Measurements from ENCODE around the gene PHF1.

Gene PHF1

DNA sequence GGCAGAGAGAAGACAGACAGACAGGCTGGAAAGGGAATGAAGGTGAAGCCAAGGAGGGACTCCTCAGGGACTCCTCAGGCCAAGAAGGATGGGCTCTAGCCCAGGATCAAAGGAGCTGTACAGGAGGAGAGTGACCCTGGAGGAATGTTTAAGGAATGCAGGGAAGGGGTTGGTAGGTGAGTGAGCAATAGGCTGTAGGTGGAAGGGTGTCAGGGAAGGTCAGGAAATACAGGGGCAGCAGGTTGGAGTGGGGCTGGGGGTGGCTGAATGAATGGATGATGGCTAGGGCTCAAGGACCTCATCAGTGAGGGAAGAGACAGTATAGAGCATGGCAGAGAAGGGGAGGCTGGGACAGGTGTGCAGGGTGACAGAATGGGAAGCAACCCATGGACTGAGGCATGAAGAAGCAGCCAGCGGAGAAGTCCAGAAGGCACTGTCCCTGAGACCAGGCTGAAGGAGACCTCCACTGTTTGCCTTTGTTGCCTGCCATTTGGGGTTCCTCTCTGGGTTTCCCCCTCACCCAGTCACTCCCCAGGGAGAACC is 22.3 kb downstream of the PHF1 start:
- ChIA-PET CTCF (no interaction called here), POLR2A (no interaction called here)
- Histone ChIP-seq H3K27ac (ENCODE audit: insufficient read depth in 1 of 2, low read depth in 1 of 2, low read length in 2 of 2, poor library complexity in 1 of 2, severe bottlenecking in 2 of 2) (no peak overlapping the region), H3K27me3 (replicated peaks in 2 of 5; ENCODE audit: control insufficient read depth in 4 of 5, insufficient read depth in 5 of 5, low read length in 4 of 5) (no peaks in the 10 kb centered on the region), H3K36me3 (ENCODE audit: control insufficient read depth in 4 of 4, insufficient read depth in 4 of 4, low read length in 3 of 4) (peaks cover 5 to 31% (median 21%) of the 10 kb centered on the region in 4 experiments), H3K4me1 (ENCODE audit: control extremely low read depth in 1 of 4, control insufficient read depth in 4 of 4, insufficient read depth in 4 of 4, low read length in 3 of 4) (peaks cover 15 to 59% (median 57%) of the 10 kb centered on the region in 4 experiments), H3K9me3 (ENCODE audit: control extremely low read depth in 1 of 5, control insufficient read depth in 4 of 5, insufficient read depth in 2 of 5, low read depth in 1 of 5, low read length in 4 of 5) (no peaks in the 10 kb centered on the region), H3K4me3 (ENCODE audit: control insufficient read depth in 1 of 7, extremely low read depth in 1 of 7, insufficient read depth in 4 of 7, low read depth in 2 of 7, low read length in 6 of 7) (peak overlapping the region in 5 of 7 experiments; percentile 13 to 68 (median 57))
- no peak for DNase-seq
- 100% methylated on average over 1 of the region's 1 CpG for WGBS (ENCODE audit: insufficient coverage)

DNA sequence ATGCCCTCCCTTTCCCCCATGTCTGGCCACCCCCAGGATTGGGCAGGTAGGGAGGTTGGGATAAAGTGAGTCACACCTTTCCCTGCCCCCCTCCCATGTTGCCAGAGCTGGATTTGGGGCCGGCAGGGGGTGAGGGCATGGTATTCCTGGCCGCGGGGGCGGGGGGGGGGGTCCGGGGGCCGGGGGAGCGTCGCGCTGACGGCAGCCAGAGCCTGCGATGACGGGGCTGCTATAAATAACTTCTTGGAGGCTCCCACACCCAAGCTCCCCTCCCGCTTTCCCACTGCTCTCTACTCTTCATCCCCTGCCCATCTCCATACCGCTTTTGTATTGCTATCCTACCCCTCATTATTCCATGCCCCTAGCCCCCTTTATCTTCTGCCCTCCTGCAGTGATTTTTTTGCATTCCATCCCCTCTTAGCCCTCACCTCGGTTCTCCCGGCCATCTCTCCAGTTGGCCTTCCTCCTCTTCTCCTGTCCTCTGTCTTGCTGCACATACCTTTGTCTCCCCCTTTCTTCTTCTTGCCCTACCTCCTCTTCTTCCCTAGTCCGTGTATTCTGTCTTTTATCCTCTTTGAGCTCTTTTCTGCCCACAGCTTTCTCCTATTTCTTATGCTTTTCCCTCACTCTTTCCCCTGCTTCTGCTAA is 22.9 kb downstream of the PHF1 start:
- POLR2A ChIA-PET: interaction anchor here (0.7 kb wide), 1 partner anchor 12 kb away, joined by 3 read pairs; no protein-coding TSS in a partner anchor
- Histone ChIP-seq H3K4me1 (ENCODE audit: control extremely low read depth in 1 of 4, control insufficient read depth in 4 of 4, insufficient read depth in 4 of 4, low read length in 3 of 4) (peaks cover 15 to 54% (median 51%) of the 10 kb centered on the region in 4 experiments), H3K4me3 (ENCODE audit: control insufficient read depth in 1 of 7, extremely low read depth in 1 of 7, insufficient read depth in 4 of 7, low read depth in 2 of 7, low read length in 6 of 7) (peak overlapping the region in 2 of 7 experiments; percentile 57 to 68), H3K27me3 (replicated peaks in 2 of 5; ENCODE audit: control insufficient read depth in 4 of 5, insufficient read depth in 5 of 5, low read length in 4 of 5) (no peaks in the 10 kb centered on the region), H3K9me3 (ENCODE audit: control extremely low read depth in 1 of 5, control insufficient read depth in 4 of 5, insufficient read depth in 2 of 5, low read depth in 1 of 5, low read length in 4 of 5) (no peaks in the 10 kb centered on the region), H3K36me3 (ENCODE audit: control insufficient read depth in 4 of 4, insufficient read depth in 4 of 4, low read length in 3 of 4) (peaks cover 6 to 37% (median 27%) of the 10 kb centered on the region in 4 experiments), H3K27ac (ENCODE audit: insufficient read depth in 1 of 2, low read depth in 1 of 2, low read length in 2 of 2, poor library complexity in 1 of 2, severe bottlenecking in 2 of 2) (no peak overlapping the region)
- 19% methylated on average over 9 of the region's 17 CpGs for WGBS (ENCODE audit: insufficient coverage)
- DNase-seq: no peak
- CTCF ChIA-PET: interaction anchor here (0.6 to 2.0 kb wide), 2 partner anchors 8 to 102 kb away, joined by 3 to 6 read pairs; no protein-coding TSS in a partner anchor

DNA sequence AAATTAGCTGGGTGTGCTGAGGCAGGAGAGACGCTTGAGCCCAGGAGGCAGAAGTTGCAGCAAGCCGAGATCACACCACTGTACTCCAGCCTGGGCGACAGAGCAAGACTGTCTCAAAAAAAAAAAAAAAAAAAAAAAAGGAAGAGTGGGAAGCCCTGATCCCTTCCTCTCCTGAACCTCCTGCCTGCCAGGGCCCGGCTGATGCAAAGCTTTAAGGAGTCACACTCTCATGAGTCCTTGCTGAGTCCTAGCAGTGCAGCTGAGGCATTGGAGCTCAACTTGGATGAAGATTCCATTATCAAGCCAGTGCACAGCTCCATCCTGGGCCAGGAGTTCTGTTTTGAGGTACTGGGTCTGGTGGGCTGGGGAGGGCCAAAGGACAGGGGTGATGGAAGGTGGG is 24.1 kb downstream of the PHF1 start:
- no peak overlapping the region for H3K27ac ChIP-seq (ENCODE audit: insufficient read depth in 1 of 2, low read depth in 1 of 2, low read length in 2 of 2, poor library complexity in 1 of 2, severe bottlenecking in 2 of 2)
- DNase-seq: no peak
- no peak overlapping the region for H3K4me3 ChIP-seq (ENCODE audit: control insufficient read depth in 1 of 7, extremely low read depth in 1 of 7, insufficient read depth in 4 of 7, low read depth in 2 of 7, low read length in 6 of 7)
- no peaks in the 10 kb centered on the region for H3K9me3 ChIP-seq (ENCODE audit: control extremely low read depth in 1 of 5, control insufficient read depth in 4 of 5, insufficient read depth in 2 of 5, low read depth in 1 of 5, low read length in 4 of 5)
- ChIA-PET CTCF (interaction anchor here (0.9 to 2.0 kb wide), 2 partner anchors 9 to 46 kb away, joined by 3 to 6 read pairs; no protein-coding TSS in a partner anchor), POLR2A (no interaction called here)
- H3K36me3 ChIP-seq (ENCODE audit: control insufficient read depth in 4 of 4, insufficient read depth in 4 of 4, low read length in 3 of 4): peaks cover 6 to 46% (median 31%) of the 10 kb centered on the region in 4 experiments
- no peaks in the 10 kb centered on the region for H3K27me3 ChIP-seq (replicated peaks in 2 of 5; ENCODE audit: control insufficient read depth in 4 of 5, insufficient read depth in 5 of 5, low read length in 4 of 5)
- WGBS (ENCODE audit: insufficient coverage): 95% methylated on average over 4 of the region's 4 CpGs
- peaks cover 10 to 41% (median 38%) of the 10 kb centered on the region in 4 experiments for H3K4me1 ChIP-seq (ENCODE audit: control extremely low read depth in 1 of 4, control insufficient read depth in 4 of 4, insufficient read depth in 4 of 4, low read length in 3 of 4)

DNA sequence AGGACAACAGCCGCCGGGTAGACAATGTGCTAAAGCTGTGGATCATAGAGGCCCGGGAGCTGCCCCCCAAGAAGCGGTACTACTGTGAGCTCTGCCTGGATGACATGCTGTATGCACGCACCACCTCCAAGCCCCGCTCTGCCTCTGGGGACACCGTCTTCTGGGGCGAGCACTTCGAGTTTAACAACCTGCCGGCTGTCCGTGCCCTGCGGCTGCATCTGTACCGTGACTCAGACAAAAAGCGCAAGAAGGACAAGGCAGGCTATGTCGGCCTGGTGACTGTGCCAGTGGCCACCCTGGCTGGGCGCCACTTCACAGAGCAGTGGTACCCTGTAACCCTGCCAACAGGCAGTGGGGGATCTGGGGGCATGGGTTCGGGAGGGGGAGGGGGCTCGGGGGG is 26.9 kb downstream of the PHF1 start:
- H3K4me3 ChIP-seq (ENCODE audit: control insufficient read depth in 1 of 7, extremely low read depth in 1 of 7, insufficient read depth in 4 of 7, low read depth in 2 of 7, low read length in 6 of 7): no peak overlapping the region
- WGBS (ENCODE audit: insufficient coverage): 94% methylated on average over 14 of the region's 18 CpGs
- CTCF ChIA-PET: interaction anchor here (1.4 to 1.5 kb wide), 2 partner anchors 12 to 16 kb away, joined by 3 to 4 read pairs; no protein-coding TSS in a partner anchor

DNA sequence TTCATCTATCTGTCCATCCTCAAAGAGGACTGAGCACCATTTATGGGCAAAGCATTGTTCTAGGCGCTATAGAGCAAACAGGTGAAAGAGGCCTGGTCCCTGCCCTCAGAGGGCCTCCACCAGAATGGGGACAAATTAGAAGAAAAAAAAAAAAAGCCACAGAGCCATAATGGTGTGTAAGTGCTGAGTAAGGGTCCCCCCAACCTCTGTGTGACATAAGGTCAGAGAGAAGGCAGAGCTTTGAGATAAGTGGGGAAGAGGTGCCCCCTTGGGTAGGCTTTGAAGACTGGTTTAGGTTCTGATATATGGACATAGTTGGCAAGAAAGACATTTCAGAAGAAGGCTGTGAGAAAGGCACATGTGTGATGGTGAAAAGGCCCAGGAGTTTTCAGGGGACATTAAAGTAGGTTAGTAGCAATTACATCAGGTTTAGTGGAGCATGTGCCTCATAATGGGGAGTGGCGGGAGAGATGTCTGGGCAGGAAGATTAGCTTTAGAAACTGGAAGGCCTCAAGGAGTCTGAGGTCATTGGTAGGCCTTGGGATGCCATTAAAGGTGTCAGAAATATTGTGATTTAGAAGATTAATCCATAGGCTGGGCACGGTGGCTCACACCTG is 28.3 kb downstream of the PHF1 start:
- 100% methylated on average over 3 of the region's 3 CpGs for WGBS (ENCODE audit: insufficient coverage)
- H3K36me3 ChIP-seq (ENCODE audit: control insufficient read depth in 4 of 4, insufficient read depth in 4 of 4, low read length in 3 of 4): peaks cover 10 to 85% (median 62%) of the 10 kb centered on the region in 4 experiments
- no peak for DNase-seq
- CTCF ChIA-PET: no interaction called here
- POLR2A ChIA-PET: no interaction called here
- H3K4me3 ChIP-seq (ENCODE audit: control insufficient read depth in 1 of 7, extremely low read depth in 1 of 7, insufficient read depth in 4 of 7, low read depth in 2 of 7, low read length in 6 of 7): no peak overlapping the region
- H3K4me1 ChIP-seq (ENCODE audit: control extremely low read depth in 1 of 4, control insufficient read depth in 4 of 4, insufficient read depth in 4 of 4, low read length in 3 of 4): no peaks in the 10 kb centered on the region
- no peaks in the 10 kb centered on the region for H3K27me3 ChIP-seq (replicated peaks in 2 of 5; ENCODE audit: control insufficient read depth in 4 of 5, insufficient read depth in 5 of 5, low read length in 4 of 5)
- no peaks in the 10 kb centered on the region for H3K9me3 ChIP-seq (ENCODE audit: control extremely low read depth in 1 of 5, control insufficient read depth in 4 of 5, insufficient read depth in 2 of 5, low read depth in 1 of 5, low read length in 4 of 5)
- no peak overlapping the region for H3K27ac ChIP-seq (ENCODE audit: insufficient read depth in 1 of 2, low read depth in 1 of 2, low read length in 2 of 2, poor library complexity in 1 of 2, severe bottlenecking in 2 of 2)

More for the DNA sequence above, 26.9 kb downstream of the PHF1 start:
- Histone ChIP-seq H3K27me3 (replicated peaks in 2 of 5; ENCODE audit: control insufficient read depth in 4 of 5, insufficient read depth in 5 of 5, low read length in 4 of 5) (no peaks in the 10 kb centered on the region), H3K9me3 (ENCODE audit: control extremely low read depth in 1 of 5, control insufficient read depth in 4 of 5, insufficient read depth in 2 of 5, low read depth in 1 of 5, low read length in 4 of 5) (no peaks in the 10 kb centered on the region), H3K4me1 (ENCODE audit: control extremely low read depth in 1 of 4, control insufficient read depth in 4 of 4, insufficient read depth in 4 of 4, low read length in 3 of 4) (peaks cover 3 to 14% (median 11%) of the 10 kb centered on the region in 4 experiments), H3K27ac (ENCODE audit: insufficient read depth in 1 of 2, low read depth in 1 of 2, low read length in 2 of 2, poor library complexity in 1 of 2, severe bottlenecking in 2 of 2) (no peak overlapping the region), H3K36me3 (ENCODE audit: control insufficient read depth in 4 of 4, insufficient read depth in 4 of 4, low read length in 3 of 4) (peaks cover 10 to 73% (median 52%) of the 10 kb centered on the region in 4 experiments)
- DNase-seq: no peak
- POLR2A ChIA-PET: no interaction called here

DNA sequence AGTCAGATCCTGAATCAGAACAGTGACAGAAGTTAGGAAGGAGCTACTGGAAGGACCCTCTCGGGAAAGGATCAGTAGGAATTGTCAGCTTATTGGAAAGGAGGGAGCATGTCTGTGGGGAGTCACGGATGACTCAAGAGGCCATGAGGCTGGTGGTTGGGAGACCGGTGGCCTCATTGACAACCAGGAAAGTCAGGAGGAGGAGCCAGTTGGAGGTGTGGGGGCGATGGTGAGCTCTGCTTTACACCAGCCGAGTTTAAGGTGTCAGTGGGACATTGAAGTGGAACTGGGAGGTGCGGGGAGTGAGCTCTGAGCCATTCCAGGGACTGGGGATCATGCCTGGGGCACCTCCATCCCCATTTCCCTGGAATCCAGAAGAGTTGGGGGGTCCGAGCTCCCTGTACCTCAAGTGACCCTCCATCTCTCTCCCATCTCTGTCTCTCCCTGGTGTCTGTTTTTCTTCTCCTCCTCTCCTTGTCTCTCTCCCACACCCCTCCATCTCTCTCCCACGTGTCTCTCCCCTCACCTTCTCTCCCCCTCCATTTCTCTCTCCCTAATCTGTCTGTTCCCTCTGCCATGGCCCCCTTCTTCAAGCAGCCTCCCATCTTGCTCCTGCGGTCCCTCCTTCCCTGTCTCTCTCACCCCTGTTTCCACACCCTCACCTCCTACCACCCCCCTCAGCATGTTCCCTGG is 29.3 kb downstream of the PHF1 start:
- DNase-seq: no peak
- Histone ChIP-seq H3K27me3 (replicated peaks in 2 of 5; ENCODE audit: control insufficient read depth in 4 of 5, insufficient read depth in 5 of 5, low read length in 4 of 5) (no peaks in the 10 kb centered on the region), H3K4me3 (ENCODE audit: control insufficient read depth in 1 of 7, extremely low read depth in 1 of 7, insufficient read depth in 4 of 7, low read depth in 2 of 7, low read length in 6 of 7) (no peak overlapping the region), H3K9me3 (ENCODE audit: control extremely low read depth in 1 of 5, control insufficient read depth in 4 of 5, insufficient read depth in 2 of 5, low read depth in 1 of 5, low read length in 4 of 5) (no peaks in the 10 kb centered on the region), H3K4me1 (ENCODE audit: control extremely low read depth in 1 of 4, control insufficient read depth in 4 of 4, insufficient read depth in 4 of 4, low read length in 3 of 4) (no peaks in the 10 kb centered on the region), H3K36me3 (ENCODE audit: control insufficient read depth in 4 of 4, insufficient read depth in 4 of 4, low read length in 3 of 4) (peaks cover 12 to 93% (median 67%) of the 10 kb centered on the region in 4 experiments), H3K27ac (ENCODE audit: insufficient read depth in 1 of 2, low read depth in 1 of 2, low read length in 2 of 2, poor library complexity in 1 of 2, severe bottlenecking in 2 of 2) (no peak overlapping the region)
- WGBS (ENCODE audit: insufficient coverage): 85% methylated on average over 9 of the region's 9 CpGs
- CTCF ChIA-PET: interaction anchor here (1.0 kb wide), 1 partner anchor 10 kb away, joined by 4 read pairs; no protein-coding TSS in a partner anchor
- POLR2A ChIA-PET: no interaction called here
